HG03342 (cell line): Measurements from ENCODE around the gene MCEMP1.

Source experiments
- ATAC-seq: cut with Tn5 transposase; IDR thresholded peaks from one replicate; pipeline ENCODE4 v1.9.1; 2021; ENCODE audit warnings: mild to moderate bottlenecking, moderate library complexity; ENCODE audit not compliant: unreplicated experiment

MCEMP1 gene

DNA sequence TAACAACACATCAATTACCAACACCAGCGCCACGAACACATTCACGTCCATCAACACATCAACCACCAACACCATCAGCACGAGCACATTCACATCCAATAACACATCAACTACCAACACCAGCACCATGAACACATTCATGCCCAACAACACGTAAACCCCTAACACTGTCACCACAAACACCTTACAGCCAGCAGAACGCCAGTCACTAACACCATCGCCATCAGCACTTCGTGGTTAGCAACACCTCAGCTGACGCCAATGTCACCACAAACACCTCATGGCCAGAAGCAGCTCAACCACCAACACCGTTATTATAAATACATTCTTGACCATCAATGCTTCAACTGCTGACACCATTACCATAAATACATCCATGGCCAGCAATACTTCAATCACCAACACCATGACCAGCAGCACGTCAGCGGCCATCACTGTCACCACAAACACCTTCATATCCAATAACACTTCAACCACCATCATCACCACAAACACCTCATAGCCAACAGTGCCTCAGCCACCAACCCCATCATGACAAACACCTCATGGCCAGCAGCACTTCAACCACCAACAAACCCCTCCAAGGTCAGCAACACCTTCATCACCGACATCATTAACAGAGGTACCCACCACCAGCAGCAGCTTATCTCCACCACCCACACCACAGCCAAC, 15.7 kb downstream of the MCEMP1 start:
- ATAC-seq: no peak

DNA sequence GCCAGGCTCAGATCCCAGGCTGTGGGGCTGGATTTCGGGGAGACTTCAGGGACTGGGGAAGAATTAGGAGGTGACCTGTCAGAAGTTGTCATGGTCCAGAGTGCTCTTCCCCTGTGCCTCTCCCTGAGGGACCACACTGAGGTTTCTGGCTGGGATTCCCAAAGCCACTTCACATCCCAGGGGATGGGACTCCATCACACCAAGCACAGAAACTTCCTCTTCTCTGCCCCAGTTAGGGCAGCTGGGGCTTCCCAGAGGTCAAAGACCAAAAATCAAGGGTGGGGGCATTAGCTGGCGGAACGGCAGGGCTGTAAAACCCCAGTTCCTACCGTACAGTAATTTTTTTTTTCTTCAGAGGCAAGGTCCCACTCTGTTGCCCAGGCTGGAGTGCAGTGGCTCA, 17.6 kb downstream of the MCEMP1 start:
- no peak for ATAC-seq

GRCh38 chr19:7697721-7698287, 20.9 kb downstream of the MCEMP1 start:
- no peak for ATAC-seq

- ATAC-seq: no peak
These were observed 21.7 kb downstream of the MCEMP1 start for GRCh38 chr19:7698583-7698982.

GRCh38 chr19:7699003-7699402, 22.1 kb downstream of the MCEMP1 start:
- no peak for ATAC-seq

DNA sequence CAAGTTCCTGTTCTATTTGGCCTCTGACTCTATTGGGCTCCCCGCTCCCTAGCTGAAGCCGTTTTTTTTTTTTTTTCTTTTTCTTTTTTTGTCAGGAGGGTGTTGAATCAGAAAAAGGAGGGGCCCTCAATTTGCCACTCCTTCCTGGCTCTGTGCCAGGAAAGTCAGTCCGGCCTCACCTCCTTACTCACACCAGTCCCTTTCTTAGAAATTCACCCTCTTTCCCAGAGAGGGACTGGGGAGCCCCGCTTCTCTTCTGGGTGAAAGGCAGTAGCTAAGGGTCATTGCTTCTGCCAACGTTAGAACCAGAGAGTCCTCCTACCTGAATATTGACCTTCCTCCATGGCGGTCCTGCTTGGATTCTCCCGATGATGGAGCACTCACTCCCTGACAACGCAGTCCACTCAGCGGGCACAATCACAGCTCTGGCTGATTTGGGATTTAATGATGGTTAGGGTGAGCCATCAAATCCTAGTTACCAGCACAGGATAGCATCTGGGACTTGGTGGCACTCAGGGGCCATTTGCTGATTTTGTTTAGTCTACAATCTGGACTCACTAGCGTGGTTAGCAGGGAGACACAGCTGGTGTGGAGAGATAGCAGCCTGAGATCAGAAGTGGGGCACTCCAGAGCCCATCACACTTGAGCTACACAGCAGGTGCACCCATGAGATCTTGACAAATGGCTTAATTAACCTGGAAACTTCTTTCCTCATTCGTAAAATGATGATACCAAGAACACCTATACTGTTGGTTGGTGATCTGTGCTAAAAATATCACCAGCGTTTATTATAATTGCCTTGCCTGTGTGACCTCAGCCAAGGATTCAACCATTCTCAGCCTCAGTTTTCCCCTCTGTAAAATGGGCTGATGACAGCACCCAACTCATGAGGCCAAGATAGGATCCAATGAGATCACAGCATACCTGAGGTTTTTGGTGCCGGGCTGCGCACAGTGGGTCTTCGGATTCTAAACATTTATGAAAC, 22.8 kb downstream of the MCEMP1 start:
- no peak for ATAC-seq

- no peak for ATAC-seq
These were observed 24.3 kb downstream of the MCEMP1 start for GRCh38 chr19:7701049-7701653.

GRCh38 chr19:7701654-7702457, 25.0 kb downstream of the MCEMP1 start, which contains the start of gene FCER2:
FCER2 (minus strand) TSS chr19:7702131; CDS start chr19:7699760, 2,371 bp downstream.
- peak; percentile 48 for ATAC-seq

DNA sequence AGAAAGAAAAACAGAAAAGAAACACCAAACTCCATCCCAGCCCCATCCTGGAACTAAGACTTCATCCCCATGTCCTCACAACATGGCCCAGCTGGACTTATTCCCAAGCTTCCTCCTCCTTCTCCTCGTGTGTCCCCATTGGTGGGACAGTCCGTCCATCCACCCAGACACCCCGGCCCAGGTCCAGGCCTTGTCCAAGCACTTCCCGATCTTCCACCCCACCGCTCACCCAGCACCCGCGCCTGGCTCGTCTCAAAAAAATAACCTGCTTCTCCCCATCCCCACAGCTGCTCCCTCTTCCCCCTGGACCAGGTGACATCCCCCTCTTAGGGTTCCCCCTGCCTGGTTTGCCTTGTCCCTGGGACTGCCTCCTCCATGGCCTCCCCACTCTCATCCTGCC, 26.4 kb downstream of the MCEMP1 start:
- no peak for ATAC-seq

- ATAC-seq: no peak
These were observed 27.6 kb downstream of the MCEMP1 start for GRCh38 chr19:7704280-7705060.

GRCh38 chr19:7705387-7706187, 28.7 kb downstream of the MCEMP1 start:
- ATAC-seq: no peak

DNA sequence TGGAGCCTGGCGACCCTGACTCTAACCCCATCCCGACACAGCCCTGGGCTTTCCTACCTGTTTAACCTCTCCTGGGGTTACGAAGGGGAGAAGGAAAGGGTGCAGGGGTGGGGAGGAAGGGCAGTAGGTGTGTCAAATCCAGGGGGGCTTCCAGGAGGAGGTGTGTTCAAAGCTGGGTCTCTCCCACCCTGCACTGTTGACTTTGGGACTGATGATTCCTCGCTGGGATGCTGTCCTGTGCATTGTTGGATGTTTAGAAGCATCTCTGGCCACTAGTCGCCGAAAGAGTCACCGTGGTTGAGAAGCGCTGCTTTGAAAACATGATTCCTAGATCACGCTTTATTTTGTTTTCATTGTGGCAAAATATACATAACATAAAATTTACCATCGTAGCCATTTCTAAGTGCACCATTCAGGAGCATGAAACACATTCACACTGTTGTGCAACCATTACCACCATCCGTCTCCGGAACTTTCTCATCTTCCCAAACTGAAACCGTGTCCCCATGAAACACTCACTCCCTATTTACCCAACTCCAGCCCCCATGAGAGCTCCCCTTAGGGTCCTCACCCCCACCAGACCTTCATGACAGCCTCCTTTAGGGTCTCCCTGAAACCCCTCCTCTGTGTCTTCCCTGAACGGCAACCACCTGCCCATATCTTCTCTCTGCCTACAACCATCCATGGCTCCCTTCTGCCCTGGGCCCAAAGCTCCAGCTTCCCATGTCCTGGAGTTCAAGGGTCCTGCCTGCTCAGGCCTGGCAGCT, 29.5 kb downstream of the MCEMP1 start:
- ATAC-seq: no peak

DNA sequence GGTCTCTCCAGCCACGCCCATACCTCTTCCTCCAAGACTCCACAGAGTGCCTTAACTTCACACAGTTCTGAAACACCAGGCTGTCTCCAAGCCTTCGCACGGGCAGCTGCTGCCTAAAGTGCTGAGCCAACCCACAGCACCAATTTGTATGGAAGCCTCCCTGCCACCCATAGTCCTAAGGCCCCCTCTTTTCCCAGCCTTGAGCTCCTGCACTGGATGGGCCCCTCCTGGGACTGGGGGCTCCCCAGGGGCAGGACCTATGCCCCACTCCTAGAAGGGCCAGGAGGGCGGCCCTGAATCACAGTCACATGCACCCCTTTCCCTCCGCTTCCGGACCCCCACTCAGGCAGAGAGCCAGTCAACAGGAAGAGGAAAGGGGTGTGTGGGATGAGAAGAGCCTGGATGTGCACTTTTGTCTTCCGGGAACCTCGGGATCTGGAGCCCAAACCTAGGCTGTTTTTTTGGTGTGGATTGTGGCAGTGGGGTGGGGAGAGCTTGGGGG, 30.1 kb downstream of the MCEMP1 start:
- no peak for ATAC-seq

DNA sequence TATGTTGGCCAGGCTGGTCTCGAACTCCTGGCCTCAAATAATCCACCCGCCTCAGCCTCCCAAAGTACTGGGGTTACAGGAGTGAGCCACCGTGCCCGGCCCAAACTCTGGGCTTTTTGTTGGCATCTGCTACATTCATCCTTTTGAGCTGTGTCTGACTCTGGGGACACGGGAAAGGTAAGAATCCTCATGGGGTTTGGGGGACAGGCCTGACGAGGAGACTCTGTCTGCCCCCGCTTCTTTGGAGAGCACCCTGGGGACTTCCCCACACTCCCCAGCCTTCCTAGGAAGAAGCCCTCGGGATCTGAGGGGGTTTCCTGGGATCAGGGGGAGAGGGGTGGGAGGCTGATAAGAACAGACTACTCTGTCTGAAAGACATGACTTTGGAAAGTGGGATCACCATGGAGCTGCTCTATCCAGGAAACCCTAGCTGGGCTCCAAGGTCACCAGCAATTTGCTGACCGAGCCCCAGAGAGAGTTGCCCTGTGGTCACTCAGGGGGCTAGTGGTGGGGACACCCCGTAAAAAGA, 33.1 kb downstream of the MCEMP1 start:
- no peak for ATAC-seq

- no peak for ATAC-seq
These were observed 33.7 kb downstream of the MCEMP1 start for GRCh38 chr19:7710616-7711015.

GRCh38 chr19:7715671-7716070, 38.8 kb downstream of the MCEMP1 start:
- ATAC-seq: no peak

GRCh38 chr19:7716762-7717161, 39.9 kb downstream of the MCEMP1 start:
- no peak for ATAC-seq

GRCh38 chr19:7718668-7719067, 41.8 kb downstream of the MCEMP1 start:
- ATAC-seq: no peak
